Stimulated activated naive CD4-positive, alpha-beta T cell treated with Interleukin-2 at 50 U/mL for 16 hours (primary cell): Measurements from ENCODE around the gene PNKP.

Experiments used
- DNase-seq: peaks from one replicate; lab custom pipeline; 2025; lab: John Stamatoyannopoulos, UW

PNKP gene

DNA sequence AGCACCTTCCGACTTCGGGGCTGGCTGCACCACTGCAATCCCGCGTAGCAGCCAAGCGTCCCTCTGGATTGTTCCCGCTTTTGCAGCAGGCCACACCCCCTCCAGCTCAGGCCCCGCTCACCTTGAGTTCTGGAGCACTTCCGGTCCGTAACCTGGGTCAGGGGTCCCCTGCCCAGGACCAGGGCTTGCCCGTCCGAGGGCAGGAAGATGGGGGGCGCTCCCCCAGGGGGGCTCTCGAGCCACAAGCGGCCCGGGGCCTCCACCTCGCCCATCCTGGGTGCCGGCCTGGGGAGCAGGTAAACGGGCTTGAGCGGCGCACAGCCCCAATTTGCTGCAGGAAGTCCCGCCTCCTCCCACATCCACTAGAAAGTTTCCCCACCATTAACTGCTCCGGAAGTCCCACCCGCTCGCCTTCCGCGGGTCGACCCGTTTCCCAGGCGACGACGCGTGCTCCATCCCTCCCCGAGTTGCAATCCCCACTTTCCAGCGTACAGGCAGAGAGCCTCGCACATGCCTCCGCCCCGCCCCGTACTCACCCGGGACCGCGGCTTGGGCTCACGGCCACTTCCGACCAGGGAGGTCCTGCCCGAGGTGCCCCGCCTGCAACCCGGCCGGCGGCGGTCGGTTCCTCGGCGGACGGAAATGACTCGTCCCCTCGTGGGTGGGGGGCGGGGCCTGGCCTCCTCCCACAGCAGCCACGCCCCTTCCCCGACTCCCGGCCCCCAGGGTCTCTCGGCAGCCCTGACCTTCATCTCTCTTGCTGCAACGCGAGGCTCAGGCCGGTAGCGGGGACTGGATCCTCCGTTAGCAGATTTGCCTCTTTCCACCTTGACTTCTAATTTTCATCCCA lies at the start of gene PNKP:
PNKP (minus strand) TSS at position 644 of the 850 bp plus-strand sequence; CDS start at position 272, 372 bp downstream.
- DNase-seq = peak; percentile 89

DNA sequence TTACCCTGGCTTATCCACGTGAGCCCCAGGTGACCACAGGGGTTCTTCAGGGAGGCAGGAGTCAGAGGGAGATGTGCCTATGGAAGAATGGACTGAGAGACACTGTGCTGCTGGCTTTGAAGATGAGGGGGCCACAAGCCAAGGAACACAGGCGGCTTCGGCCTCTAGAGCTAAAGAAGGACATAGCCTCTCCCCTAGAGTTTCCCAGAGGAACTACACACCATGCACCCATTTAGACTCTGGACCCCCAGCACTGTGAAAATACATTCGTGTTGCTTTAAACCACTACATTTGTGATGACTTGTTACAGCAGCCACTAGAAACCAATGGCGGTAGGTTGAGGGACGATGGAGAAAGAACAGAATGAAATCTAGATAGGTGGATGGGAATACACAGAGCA lies 47.9 kb upstream of the PNKP start:
- DNase-seq = no peak

GRCh38 chr19:49913720-49914119 lies 46.3 kb upstream of the PNKP start:
- no peak for DNase-seq

DNA sequence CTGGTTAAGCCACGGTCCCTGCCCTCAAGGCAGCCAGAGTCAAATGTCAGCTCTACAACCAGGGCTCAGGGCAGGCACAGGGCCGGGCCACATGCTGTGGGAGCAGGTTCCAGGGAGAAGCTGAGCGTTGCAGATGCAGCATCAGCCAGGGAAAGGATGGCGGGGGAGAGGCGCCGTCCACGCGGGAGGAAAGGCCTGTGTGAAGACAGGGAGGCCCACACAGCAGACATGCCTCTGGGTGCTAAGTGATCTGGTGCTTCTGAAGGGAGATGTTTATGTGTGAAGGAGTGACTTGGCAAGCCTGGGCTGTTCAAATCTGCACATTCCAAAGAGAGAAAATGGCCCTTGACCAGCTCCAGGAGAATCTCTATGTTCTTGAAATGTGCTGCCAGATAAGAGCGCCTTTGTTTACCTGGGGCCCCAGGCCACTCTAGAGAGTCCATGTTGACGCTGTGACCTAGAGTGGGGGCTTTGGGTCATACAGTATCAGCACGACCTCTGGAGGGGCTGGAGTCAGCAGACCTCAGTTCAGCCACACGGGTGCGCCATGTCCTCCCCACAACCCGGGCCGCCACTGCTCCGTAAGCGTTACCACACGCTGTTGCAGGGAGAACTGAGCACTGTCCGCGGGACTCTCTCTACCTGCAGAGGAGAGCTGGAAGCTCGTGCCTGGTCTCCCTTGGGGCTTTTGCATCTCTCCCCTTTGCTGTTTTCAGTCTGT lies 45.7 kb upstream of the PNKP start:
- no peak for DNase-seq

GRCh38 chr19:49911381-49912145 lies 44.2 kb upstream of the PNKP start:
- peak; percentile 16 for DNase-seq

- DNase-seq = no peak
Measured at GRCh38 chr19:49910179-49910578, 42.8 kb upstream of the PNKP start.

GRCh38 chr19:49908480-49909420 lies 41.4 kb upstream of the PNKP start:
- DNase-seq = no peak

DNA sequence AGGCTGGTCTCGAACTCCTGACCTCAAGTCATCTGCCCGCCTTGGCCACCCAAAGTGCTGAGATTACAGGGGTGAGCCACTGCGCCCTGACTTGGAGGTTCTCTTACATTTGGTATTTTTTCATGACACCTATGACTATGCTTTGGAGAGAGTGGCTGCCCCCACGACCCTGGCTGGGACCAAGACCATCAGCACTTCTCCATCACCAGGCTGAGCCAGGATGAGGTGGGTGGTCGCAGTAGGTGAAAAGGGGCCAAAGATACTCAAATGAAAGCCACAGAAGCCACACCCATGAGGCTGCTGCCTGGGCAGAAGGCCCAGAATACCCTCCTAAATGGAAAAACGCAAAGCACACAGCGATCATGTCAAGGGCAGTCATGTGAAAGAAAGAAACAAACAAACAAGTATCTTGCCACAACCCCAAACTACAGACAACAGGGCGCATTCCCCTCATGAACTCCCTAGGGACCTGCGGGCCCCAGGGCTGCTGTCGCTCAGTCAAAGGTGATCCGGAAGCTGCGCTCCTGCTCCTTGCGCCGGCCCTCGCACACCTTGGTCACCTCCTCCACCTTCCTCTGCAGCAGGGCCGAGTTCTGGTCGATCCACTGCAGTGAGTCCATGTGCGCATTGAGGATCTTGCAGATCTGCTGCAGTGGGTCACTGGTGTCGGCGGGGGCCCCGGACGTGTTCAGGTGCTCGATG lies 40.5 kb upstream of the PNKP start:
- DNase-seq = no peak

GRCh38 chr19:49906879-49907564 lies 39.6 kb upstream of the PNKP start:
- no peak for DNase-seq

DNA sequence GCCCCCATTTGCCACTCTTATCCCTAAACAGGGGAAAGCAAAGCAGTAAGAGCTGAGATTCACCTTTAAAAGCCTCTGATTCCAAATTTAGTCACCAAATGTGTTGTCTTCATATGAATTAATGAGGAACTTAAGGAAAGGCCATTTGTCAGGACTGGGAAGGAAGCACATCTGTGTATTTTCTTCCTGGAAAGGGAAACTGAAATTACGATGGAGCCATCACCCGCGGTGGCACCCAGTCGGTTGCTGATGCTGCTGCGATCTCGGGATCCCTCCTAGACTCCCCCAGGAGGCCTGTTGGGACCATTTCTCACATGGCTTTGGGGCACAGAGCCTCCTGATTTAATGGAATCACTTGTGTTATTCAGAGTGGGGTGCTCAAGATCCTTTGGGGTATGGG lies 36.8 kb upstream of the PNKP start:
- no peak for DNase-seq

GRCh38 chr19:49896863-49897621 lies 29.7 kb upstream of the PNKP start, which contains the start of gene IL4I1:
TSS of gene IL4I1 (minus strand) at chr19:49896887. CDS start at chr19:49896160, 727 bp downstream.
- peak; percentile 69 for DNase-seq

DNA sequence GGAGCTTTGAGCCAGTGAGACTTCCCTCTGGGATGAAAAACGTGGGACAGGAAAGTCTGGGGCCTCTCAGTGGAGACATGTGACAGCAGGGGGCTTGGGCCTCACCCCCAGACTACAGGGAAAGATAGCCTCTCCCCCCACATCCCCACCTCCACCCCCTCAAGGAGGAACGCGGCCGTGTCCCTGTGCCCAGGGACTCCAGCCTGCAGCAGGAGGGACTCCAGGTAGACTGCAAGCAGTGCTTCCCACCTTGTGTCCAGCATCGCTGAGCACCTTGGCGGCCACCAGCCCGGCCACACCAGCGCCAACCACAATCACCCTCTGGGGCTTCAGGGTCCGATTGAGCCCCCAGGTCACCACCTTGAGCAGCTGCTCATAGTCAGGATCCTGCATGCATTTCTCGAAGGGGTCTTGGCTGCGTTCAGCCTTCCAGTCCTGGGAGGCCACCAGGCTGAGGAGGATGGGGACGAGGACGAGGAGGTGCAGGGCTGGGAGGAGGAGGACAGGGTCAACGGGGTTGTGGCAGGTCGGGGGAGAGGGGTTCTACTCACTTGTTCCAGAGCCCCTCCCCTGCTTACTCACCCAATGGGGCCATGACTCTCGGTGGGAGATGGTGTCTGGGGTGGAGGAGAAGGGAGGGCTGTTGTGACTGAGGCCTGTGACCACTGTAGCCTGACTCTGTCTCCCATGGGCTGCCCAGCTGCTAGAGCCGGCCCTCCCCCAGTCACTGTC lies 28.4 kb upstream of the PNKP start:
- no peak for DNase-seq

DNA sequence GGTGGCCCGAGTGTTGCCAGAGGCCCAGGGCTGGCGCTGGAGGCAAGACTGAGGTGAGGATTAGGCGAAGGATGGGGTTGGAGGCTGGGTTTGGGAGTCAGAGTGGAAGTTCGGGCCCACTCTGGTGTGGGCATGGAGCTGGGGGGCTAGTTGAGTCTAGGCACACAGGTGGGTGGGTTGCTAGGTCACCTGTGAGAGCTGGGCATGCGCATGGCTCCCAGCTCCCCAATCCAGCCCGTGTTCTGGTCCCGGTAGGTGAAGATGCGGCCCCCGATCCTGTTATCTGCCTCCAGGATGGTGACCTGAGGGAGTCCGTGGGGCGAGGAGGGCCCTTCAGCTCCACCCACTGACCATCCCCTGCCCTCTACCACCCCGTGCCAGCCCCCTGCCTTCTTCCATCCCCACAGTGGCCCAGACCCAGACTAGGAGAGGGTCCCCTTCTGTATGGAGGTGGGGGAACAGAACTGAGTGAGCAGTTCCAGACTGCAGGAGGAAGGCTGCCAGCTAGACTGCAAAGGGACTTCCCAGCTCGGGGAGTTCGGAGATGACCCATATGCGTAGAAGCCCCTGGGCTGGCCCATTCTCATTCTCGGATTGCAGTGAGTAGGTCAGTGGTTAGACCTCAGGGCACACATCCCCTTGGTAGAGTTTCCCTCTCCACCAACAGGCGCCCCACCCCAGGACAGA lies 27.6 kb upstream of the PNKP start:
- DNase-seq = peak; percentile 55

- no peak for DNase-seq
Measured at GRCh38 chr19:49894011-49894664, 26.8 kb upstream of the PNKP start.

- no peak for DNase-seq
Measured at GRCh38 chr19:49892716-49893115, 25.3 kb upstream of the PNKP start.

DNA sequence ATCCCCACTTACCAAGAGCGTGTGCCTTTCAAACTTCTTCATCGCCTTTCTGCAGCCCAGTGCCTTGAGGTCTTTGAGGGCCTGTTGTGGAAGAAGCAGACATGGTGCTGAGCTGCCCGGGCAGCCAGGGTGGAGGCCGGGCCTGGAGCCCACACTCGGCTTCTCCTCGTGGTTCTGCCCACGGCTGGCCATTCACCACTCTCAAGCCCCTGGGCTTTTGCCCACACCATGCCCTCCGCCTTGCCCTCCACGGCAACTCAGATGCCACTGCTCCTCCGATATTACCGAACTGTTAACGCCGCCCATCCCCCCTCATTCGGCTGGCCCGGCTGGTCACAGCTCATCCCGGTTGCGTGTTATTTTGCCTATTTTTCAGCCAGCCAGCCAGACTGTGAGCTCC lies 24.0 kb upstream of the PNKP start:
- DNase-seq = no peak
